Measurements from ENCODE around the gene NDN.

NDN gene

DNA sequence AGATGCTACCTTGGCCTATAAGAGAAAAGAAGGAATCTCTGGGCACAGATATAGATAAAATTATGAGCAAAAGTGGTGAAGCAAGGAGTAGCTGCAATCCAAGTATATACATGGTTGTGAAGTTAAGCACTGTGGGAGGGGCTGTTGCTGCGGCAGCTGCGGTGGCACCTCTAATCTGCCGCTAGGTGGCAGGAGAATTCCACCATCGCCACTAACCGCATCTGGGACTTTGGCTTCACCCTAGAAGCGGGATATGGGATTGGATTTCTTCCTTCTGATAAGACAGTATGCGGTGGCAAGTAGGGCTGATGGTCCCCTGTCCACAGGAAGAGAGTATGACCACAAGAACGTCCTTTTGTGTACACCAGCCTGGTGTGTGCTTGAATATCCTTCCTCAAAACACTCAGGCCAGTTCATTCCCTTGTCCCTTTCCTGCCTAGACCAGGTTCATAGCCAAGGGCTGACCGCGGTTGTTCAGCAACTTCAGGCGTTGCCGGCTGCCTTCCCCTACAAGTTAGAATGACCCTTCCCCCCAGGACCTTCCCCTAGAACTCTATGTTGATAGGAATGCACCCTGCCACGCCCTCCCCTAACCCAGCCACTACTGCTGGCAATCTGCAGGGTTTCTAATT lies 44.6 kb downstream of the NDN start:
- DNase-seq: peak; percentile 35 to 62

All from inflammatory macrophage (primary cell).